GM18873 (cell line): ENCODE measurements around the gene LINGO1.

Source experiments
- ATAC-seq: cut with Tn5 transposase; IDR thresholded peaks from one replicate; pipeline ENCODE4 v1.9.1; 2021; ENCODE audit warnings: mild to moderate bottlenecking, moderate library complexity, moderate number of reproducible peaks; ENCODE audit not compliant: unreplicated experiment, low FRiP score

LINGO1 gene

GRCh38 chr15:77599357-77599756 lies 33.4 kb downstream of the LINGO1 start:
- ATAC-seq, result no peak

GRCh38 chr15:77598644-77599043 lies 34.1 kb downstream of the LINGO1 start:
- ATAC-seq, result no peak

- no peak for ATAC-seq
These were observed 34.8 kb downstream of the LINGO1 start for GRCh38 chr15:77597804-77598453.

- ATAC-seq, result no peak
These were observed 35.6 kb downstream of the LINGO1 start for GRCh38 chr15:77596821-77597803.

- ATAC-seq, result no peak
These were observed 37.5 kb downstream of the LINGO1 start for GRCh38 chr15:77595231-77595630.

- ATAC-seq, result no peak
These were observed 40.0 kb downstream of the LINGO1 start for GRCh38 chr15:77592758-77593157.

GRCh38 chr15:77591968-77592613 lies 40.6 kb downstream of the LINGO1 start:
- ATAC-seq, result no peak

GRCh38 chr15:77589839-77590238 lies 42.9 kb downstream of the LINGO1 start:
- no peak for ATAC-seq

GRCh38 chr15:77588126-77588525 lies 44.6 kb downstream of the LINGO1 start:
- no peak for ATAC-seq

GRCh38 chr15:77584691-77585090 lies 48.0 kb downstream of the LINGO1 start:
- ATAC-seq, result no peak

GRCh38 chr15:77584201-77584600 lies 48.5 kb downstream of the LINGO1 start:
- ATAC-seq, result no peak

- ATAC-seq, result no peak
These were observed 49.9 kb downstream of the LINGO1 start for GRCh38 chr15:77582763-77583162.

GRCh38 chr15:77581896-77582569 lies 50.7 kb downstream of the LINGO1 start:
- ATAC-seq, result no peak

- no peak for ATAC-seq
These were observed 51.6 kb downstream of the LINGO1 start for GRCh38 chr15:77580996-77581682.

- ATAC-seq, result no peak
These were observed 53.1 kb downstream of the LINGO1 start for GRCh38 chr15:77579498-77580188.

- ATAC-seq, result no peak
These were observed 53.9 kb downstream of the LINGO1 start for GRCh38 chr15:77578641-77579372.

- no peak for ATAC-seq
These were observed 55.3 kb downstream of the LINGO1 start for GRCh38 chr15:77577366-77577950.

- no peak for ATAC-seq
These were observed 56.2 kb downstream of the LINGO1 start for GRCh38 chr15:77576538-77576937.
